Naive thymus-derived CD4-positive, alpha-beta T cell (primary cell): ENCODE data around the gene WDR46. TPM values are rescaled to one million over a fixed set of nuclear protein-coding genes. Genes with fewer than 3 reads are reported as not detected.
A peak's percentile ranks its signal among the peaks of the same experiment; 100 is the strongest.

Experiments
- ATAC-seq: fragments of 150-1000 bp; cut with Tn5 transposase; 2 replicates; pipeline ENCODE4 v1.10.0; 2021; ENCODE audit warnings: mild to moderate bottlenecking, moderate library complexity
- CTCF ChIA-PET: fragments of 350-600 bp; sonication (Branson Sonifier 250); formaldehyde crosslinking; loops from one replicate; lab custom pipeline; 2021; ENCODE audit warnings: antibody characterized with exemption; lab: Charles Lee
- POLR2A ChIA-PET: fragments of 350-600 bp; sonication (Branson Sonifier 250); formaldehyde crosslinking; loops from one replicate; lab custom pipeline; 2021; ENCODE audit warnings: antibody characterized with exemption, inconsistent platforms; lab: Charles Lee
- DNase-seq, 9 donors: peaks; one replicate each; pipeline versions ENCODE4 v3.0.0 to v3.0.0-alpha.2; 2020 to 2022; ENCODE audit warnings: mixed read lengths in 1 of 9
- H3K27ac ChIP-seq: one replicate; pipeline ENCODE4 v1.7.0; 2013; ENCODE audit warnings: mild to moderate bottlenecking, low read depth, low read length, moderate library complexity
- H3K27me3 ChIP-seq, 2 donors: one replicate each; pipeline ENCODE4 v1.7.0; 2013; ENCODE audit warnings: low read length in 2 of 2, mild to moderate bottlenecking in 2 of 2, moderate library complexity in 2 of 2; ENCODE audit not compliant: control insufficient read depth in 2 of 2, insufficient read depth in 2 of 2
- H3K36me3 ChIP-seq, 3 experiments: 1 replicate in 2 of 3; 2 replicates in 1 of 3; pipeline ENCODE4 v1.7.0; 2013; ENCODE audit warnings: low read length in 3 of 3, mild to moderate bottlenecking in 3 of 3, moderate library complexity in 1 of 3; ENCODE audit not compliant: insufficient read depth in 3 of 3, control insufficient read depth in 2 of 3
- H3K4me1 ChIP-seq, 2 donors: one replicate each; pipeline ENCODE4 v1.7.0; 2013; ENCODE audit warnings: low read length in 2 of 2, mild to moderate bottlenecking in 2 of 2, moderate library complexity in 1 of 2; ENCODE audit not compliant: control insufficient read depth in 2 of 2, insufficient read depth in 2 of 2
- H3K4me3 ChIP-seq: 2 replicates; pipeline ENCODE4 v1.7.0; 2013; ENCODE audit warnings: mild to moderate bottlenecking, low read length
- H3K9me3 ChIP-seq, 3 experiments: 1 replicate in 2 of 3; 2 replicates in 1 of 3; pipeline ENCODE4 v1.7.0; 2013; ENCODE audit warnings: low read length in 3 of 3; ENCODE audit not compliant: control insufficient read depth in 2 of 3
- H3K27ac Mint-ChIP-seq, 9 donors: one replicate each; pipeline ENCODE4 v1.8.0; 2020 to 2022; ENCODE audit warnings: mixed read lengths in 9 of 9, mild to moderate bottlenecking in 8 of 9, moderate library complexity in 5 of 9, inconsistent platforms in 2 of 9
- H3K27me3 Mint-ChIP-seq, 5 donors: one replicate each; pipeline ENCODE4 v1.8.0; 2021 to 2022; ENCODE audit warnings: mixed read lengths in 5 of 5, mild to moderate bottlenecking in 1 of 5
- H3K36me3 Mint-ChIP-seq, 5 donors: one replicate each; pipeline ENCODE4 v1.8.0; 2020 to 2022; ENCODE audit warnings: mixed read lengths in 5 of 5, mild to moderate bottlenecking in 3 of 5, inconsistent platforms in 1 of 5
- H3K4me1 Mint-ChIP-seq, 7 donors: one replicate each; pipeline ENCODE4 v1.8.0; 2020 to 2022; ENCODE audit warnings: mixed read lengths in 7 of 7, mild to moderate bottlenecking in 3 of 7, inconsistent platforms in 1 of 7
- H3K4me3 Mint-ChIP-seq, 10 donors: one replicate each; pipeline ENCODE4 v1.8.0; 2020 to 2022; ENCODE audit warnings: mild to moderate bottlenecking in 10 of 10, mixed read lengths in 10 of 10, moderate library complexity in 6 of 10, inconsistent platforms in 2 of 10
- H3K9me3 Mint-ChIP-seq, 11 donors: one replicate each; pipeline ENCODE4 v1.8.0; 2020 to 2022; ENCODE audit warnings: mixed read lengths in 11 of 11, mild to moderate bottlenecking in 4 of 11, inconsistent platforms in 1 of 11, moderate library complexity in 1 of 11
- intact Hi-C, 2 donors: fragments of 100-400 bp; cut with micrococcal nuclease; formaldehyde crosslinking; loops; one replicate each; pipeline ENCODE4 v1.15.1; 2023
- polyA plus RNA-seq, 2 donors: library from polyadenylated mRNA; unstranded; fragments of 300-500 nt; fragmentation: Illumina TruSeq; gene quantifications; one replicate each; pipeline ENCODE4 v1.2.3, GENCODE V29; 2021
- total RNA-seq, 6 experiments: library from RNA in 5 of 6; stranded (reverse) in 5 of 6; gene quantifications; 1 replicate in 5 of 6; 2 replicates in 1 of 6; pipeline ENCODE4 v1.2.3 and lab custom pipeline; 2021 to 2026

Gene WDR46
- total and polyA plus RNA-seq, 7 experiments from 2014 or later, result 25.3 to 82.9 (median 54.4) TPM

DNA sequence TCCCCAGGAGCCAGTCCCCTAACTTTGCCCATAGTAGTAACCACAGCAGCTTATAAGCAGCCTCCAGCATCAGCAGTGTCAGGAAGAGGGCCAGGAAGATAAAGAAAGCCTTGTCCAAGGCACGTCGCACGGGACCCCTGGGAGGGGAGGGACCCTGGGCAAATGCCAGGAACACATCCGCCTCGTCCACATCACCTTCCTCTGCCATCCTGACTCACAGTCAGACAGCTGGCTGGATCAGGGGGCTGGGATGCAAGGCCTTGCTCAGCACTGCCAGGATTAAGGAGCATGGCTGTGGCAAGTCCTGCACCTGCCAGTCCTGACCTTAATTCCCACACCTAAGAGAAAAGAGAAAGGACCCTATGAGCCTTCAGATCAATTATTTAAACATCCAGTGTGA lies 40.0 kb upstream of the WDR46 start:
- Histone ChIP-seq H3K4me3 (no peak overlapping the region), H3K36me3 (no peaks in the 10 kb centered on the region), H3K4me1 (peaks cover 2 to 3% of the 10 kb centered on the region in 2 donors), H3K27ac (no peak overlapping the region), H3K27me3 (no peaks in the 10 kb centered on the region), H3K9me3 (no peaks in the 10 kb centered on the region)
- H3K4me3 Mint-ChIP-seq, result no peak overlapping the region
- intact Hi-C loops, result no loop called here
- no peaks in the 10 kb centered on the region for H3K9me3 Mint-ChIP-seq
- ChIA-PET POLR2A (interaction anchor here (0.6 to 1.8 kb wide), 5 partner anchors 10 to 88 kb away, joined by 3 to 5 read pairs (median 3); no protein-coding TSS in a partner anchor), CTCF (interaction anchor here (0.6 kb wide), 1 partner anchor 1341 kb away, joined by 3 read pairs; no protein-coding TSS in a partner anchor)
- H3K4me1 Mint-ChIP-seq, result peaks cover 0 to 20% (median 9%) of the 10 kb centered on the region in 7 donors
- DNase-seq, result no peak
- no peak overlapping the region for H3K27ac Mint-ChIP-seq
- H3K36me3 Mint-ChIP-seq, result no peaks in the 10 kb centered on the region
- H3K27me3 Mint-ChIP-seq, result no peaks in the 10 kb centered on the region
- ATAC-seq, result no peak

DNA sequence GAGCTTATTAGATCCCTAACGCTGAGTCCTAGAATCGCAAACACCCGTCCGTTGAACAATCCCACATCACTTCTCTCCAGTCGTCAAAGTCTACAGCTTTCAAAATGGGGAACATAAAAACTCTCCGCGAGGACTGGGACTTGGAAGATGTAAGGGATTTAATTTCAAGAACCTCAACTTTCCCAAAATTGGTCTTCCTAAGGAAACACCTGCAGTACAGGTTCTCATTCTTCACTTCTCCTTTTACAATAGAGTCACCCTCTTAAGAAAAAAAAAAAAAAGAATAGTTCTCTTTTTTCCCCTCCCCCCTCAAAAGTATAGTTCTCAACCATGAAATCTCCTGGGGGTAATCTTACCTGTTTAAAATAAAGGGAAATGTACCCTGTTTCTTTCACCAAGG lies 35.1 kb upstream of the WDR46 start:
- Mint-ChIP-seq H3K27me3 (peaks cover 0 to 4% (median 0%) of the 10 kb centered on the region in 5 donors), H3K9me3 (peaks cover 0 to 2% (median 0%) of the 10 kb centered on the region in 11 donors), H3K4me1 (peaks cover 29 to 54% (median 48%) of the 10 kb centered on the region in 7 donors), H3K27ac (peak overlapping the region; percentile 89 to 99 (median 97)), H3K4me3 (peak overlapping the region; percentile 81 to 100 (median 98)), H3K36me3 (peaks cover 4 to 25% (median 15%) of the 10 kb centered on the region in 5 donors)
- no peak for ATAC-seq
- Histone ChIP-seq H3K9me3 (no peaks in the 10 kb centered on the region), H3K27ac (peak overlapping the region; percentile 84), H3K4me3 (peak overlapping the region; percentile 64), H3K27me3 (no peaks in the 10 kb centered on the region), H3K36me3 (peaks cover 13 to 29% (median 20%) of the 10 kb centered on the region in 3 experiments), H3K4me1 (peaks cover 36 to 37% of the 10 kb centered on the region in 2 donors)
- ChIA-PET CTCF (interaction anchor here (1.1 kb wide), 1 partner anchor 101 kb away, joined by 3 read pairs; no protein-coding TSS in a partner anchor), POLR2A (interaction anchor here (1.5 kb wide), 1 partner anchor 23 kb away, joined by 7 read pairs; no protein-coding TSS in a partner anchor)
- no peak for DNase-seq
- intact Hi-C loops, result no loop called here

DNA sequence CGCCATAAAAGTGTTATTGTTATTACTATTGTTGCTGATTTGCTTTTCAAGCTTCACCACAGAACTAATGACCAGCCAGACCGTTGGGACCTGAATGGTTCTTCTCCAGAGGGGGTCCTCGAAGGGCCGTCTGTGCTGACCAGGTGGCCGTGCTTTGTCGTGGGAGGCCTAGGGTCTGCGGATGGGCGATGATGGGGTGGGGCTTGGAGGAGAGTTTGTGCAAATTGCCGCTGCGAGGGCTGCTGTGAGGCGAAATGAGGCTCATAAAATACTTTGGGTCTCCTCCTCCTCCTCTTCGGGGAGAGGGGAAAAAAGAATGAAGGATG lies 34.5 kb upstream of the WDR46 start:
- ChIA-PET POLR2A (interaction anchor here (0.6 to 1.5 kb wide), 2 partner anchors 22 to 251 kb away, joined by 3 to 7 read pairs; no protein-coding TSS in a partner anchor), CTCF (interaction anchor here (0.7 to 1.1 kb wide), 2 partner anchors 102 to 1782 kb away, joined by 3 read pairs; partner anchors contain the start of gene DDX39B)
- intact Hi-C loops, result loop anchor here (1.0 kb wide), 13 partner anchors 9 to 131 kb away; partner anchors contain the start of genes KIFC1 (in 2 of the 2), PFDN6 (in 2 of the 2), TAPBP (in 2 of the 2) and VPS52 (in 2 of the 2)
- Mint-ChIP-seq H3K9me3 (peaks cover 0 to 2% (median 0%) of the 10 kb centered on the region in 11 donors), H3K27me3 (peaks cover 0 to 4% (median 0%) of the 10 kb centered on the region in 5 donors), H3K27ac (peak overlapping the region; percentile 89 to 99 (median 97)), H3K4me3 (peak overlapping the region; percentile 81 to 100 (median 98)), H3K4me1 (peaks cover 34 to 59% (median 53%) of the 10 kb centered on the region in 7 donors), H3K36me3 (peaks cover 6 to 30% (median 17%) of the 10 kb centered on the region in 5 donors)
- H3K4me3 ChIP-seq, result peak overlapping the region; percentile 64
- H3K36me3 ChIP-seq, result peaks cover 13 to 34% (median 22%) of the 10 kb centered on the region in 3 experiments
- H3K27ac ChIP-seq, result peak overlapping the region; percentile 84
- H3K4me1 ChIP-seq, result peaks cover 41% of the 10 kb centered on the region in 2 donors
- H3K27me3 ChIP-seq, result no peaks in the 10 kb centered on the region
- DNase-seq, result peak in 1 of 9 donors; percentile 26
- ATAC-seq, result no peak
- H3K9me3 ChIP-seq, result no peaks in the 10 kb centered on the region

DNA sequence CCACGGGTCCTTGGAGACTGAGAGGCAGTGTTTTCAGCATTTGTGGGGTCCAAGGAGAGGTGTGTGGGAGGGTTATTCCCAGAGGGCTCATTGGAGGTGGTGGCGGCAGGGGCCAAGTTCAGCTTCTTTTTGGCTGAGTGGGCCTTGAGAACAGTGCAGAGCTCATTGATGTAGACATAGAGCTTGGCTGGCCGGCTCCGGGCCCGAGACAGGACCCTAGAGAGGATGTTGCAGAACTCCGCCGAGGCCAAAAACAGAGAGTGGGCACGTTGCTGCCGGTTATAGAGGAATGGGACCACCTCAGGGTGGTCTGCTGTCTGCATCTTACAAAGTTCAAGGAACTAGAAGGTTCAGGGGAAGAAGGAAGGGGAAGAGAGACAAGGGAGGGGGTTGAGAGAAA lies 32.2 kb upstream of the WDR46 start:
- Histone ChIP-seq H3K4me3 (peak overlapping the region; percentile 64), H3K9me3 (no peaks in the 10 kb centered on the region), H3K27ac (peak overlapping the region; percentile 84), H3K27me3 (no peaks in the 10 kb centered on the region), H3K4me1 (peaks cover 53 to 54% of the 10 kb centered on the region in 2 donors), H3K36me3 (peaks cover 13 to 36% (median 22%) of the 10 kb centered on the region in 3 experiments)
- ATAC-seq, result no peak
- intact Hi-C loops, result no loop called here
- POLR2A ChIA-PET, result interaction anchor here (0.7 to 4.4 kb wide), 2 partner anchors 9 to 72 kb away, joined by 3 to 17 read pairs; no protein-coding TSS in a partner anchor
- peaks cover 47 to 80% (median 73%) of the 10 kb centered on the region in 7 donors for H3K4me1 Mint-ChIP-seq
- CTCF ChIA-PET, result interaction anchor here (0.6 to 1.6 kb wide), 3 partner anchors 22 to 170 kb away, joined by 3 to 8 read pairs (median 3); partner anchors contain the start of gene RGL2
- H3K36me3 Mint-ChIP-seq, result peaks cover 8 to 37% (median 18%) of the 10 kb centered on the region in 5 donors
- H3K27ac Mint-ChIP-seq, result peak overlapping the region in 7 of 9 donors; percentile 40 to 89 (median 76)
- peak overlapping the region; percentile 81 to 100 (median 90) for H3K4me3 Mint-ChIP-seq
- H3K27me3 Mint-ChIP-seq, result peaks cover 0 to 4% (median 0%) of the 10 kb centered on the region in 5 donors
- no peak for DNase-seq
- H3K9me3 Mint-ChIP-seq, result peaks cover 0 to 3% (median 0%) of the 10 kb centered on the region in 11 donors

DNA sequence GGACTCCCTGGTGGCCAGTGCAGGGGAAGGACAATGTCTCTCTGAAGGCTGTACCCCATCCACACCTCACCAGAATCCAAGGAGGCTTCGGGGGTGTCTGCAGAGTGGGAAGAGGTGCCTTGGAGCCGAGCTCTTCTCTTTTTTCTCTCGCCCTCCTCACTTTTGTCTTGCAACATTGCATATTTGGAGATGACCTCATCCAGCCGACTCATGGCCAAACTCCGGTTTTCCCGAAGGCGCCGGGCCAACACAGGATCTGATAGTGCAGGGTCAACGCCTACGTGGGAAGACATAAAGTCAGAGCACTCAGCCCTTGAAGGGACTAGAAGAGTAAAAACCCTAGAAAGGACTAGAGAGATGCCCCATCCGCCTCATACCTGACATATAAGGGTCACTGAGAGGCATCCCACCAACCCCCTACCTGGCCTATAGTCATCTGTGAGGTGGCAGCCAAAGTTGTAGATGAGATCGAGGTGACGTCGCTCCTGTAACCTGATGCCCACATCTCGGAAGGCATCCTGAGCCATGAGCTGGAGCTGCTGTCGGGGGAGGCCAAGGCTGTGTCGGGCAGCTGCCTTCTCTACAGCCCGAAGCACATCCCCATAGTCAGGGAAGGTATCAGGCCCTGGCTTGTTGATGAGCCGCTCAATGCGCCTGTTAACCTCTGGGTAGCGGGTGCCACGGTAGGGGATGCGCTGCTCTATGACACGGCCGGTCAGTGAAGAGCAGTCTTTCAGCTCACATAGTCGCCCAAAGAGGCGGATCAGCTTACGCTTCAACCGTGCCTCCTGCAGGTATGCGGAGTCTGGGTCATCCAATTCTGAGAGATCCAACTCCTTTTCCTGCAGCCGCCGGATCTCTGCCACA lies 31.5 kb upstream of the WDR46 start:
- no peaks in the 10 kb centered on the region for H3K27me3 ChIP-seq
- ATAC-seq (no peak), DNase-seq (no peak)
- no peaks in the 10 kb centered on the region for H3K9me3 ChIP-seq
- H3K4me3 ChIP-seq, result no peak overlapping the region
- ChIA-PET CTCF (interaction anchor here (0.6 to 1.6 kb wide), 3 partner anchors 21 to 171 kb away, joined by 3 to 8 read pairs (median 3); partner anchors contain the start of gene RGL2), POLR2A (interaction anchor here (0.7 to 4.4 kb wide), 3 partner anchors 9 to 71 kb away, joined by 3 to 17 read pairs (median 4); partner anchors contain the start of gene B3GALT4)
- H3K4me1 ChIP-seq, result peaks cover 53 to 58% of the 10 kb centered on the region in 2 donors
- Mint-ChIP-seq H3K27ac (peak overlapping the region in 8 of 9 donors; percentile 62 to 97 (median 74)), H3K36me3 (peaks cover 8 to 37% (median 18%) of the 10 kb centered on the region in 5 donors), H3K9me3 (peaks cover 0 to 3% (median 0%) of the 10 kb centered on the region in 11 donors), H3K4me3 (peak overlapping the region; percentile 81 to 100 (median 94)), H3K27me3 (peaks cover 0 to 4% (median 0%) of the 10 kb centered on the region in 5 donors), H3K4me1 (peaks cover 52 to 83% (median 78%) of the 10 kb centered on the region in 7 donors)
- peaks cover 13 to 36% (median 22%) of the 10 kb centered on the region in 3 experiments for H3K36me3 ChIP-seq
- H3K27ac ChIP-seq, result peak overlapping the region; percentile 84
- intact Hi-C loops, result no loop called here
